HG03095 (cell line): ENCODE measurements around the gene HSPB7.
"Not testable (repeated sequence)": the region's sequence is repeated elsewhere in the genome, so short reads cannot be mapped to it uniquely, and the experiment has no call there.

ENCODE experiments used
- ATAC-seq: cut with Tn5 transposase; IDR thresholded peaks from one replicate; pipeline ENCODE4 v1.9.1; 2021; ENCODE audit warnings: moderate library complexity; ENCODE audit not compliant: unreplicated experiment

HSPB7 gene

DNA sequence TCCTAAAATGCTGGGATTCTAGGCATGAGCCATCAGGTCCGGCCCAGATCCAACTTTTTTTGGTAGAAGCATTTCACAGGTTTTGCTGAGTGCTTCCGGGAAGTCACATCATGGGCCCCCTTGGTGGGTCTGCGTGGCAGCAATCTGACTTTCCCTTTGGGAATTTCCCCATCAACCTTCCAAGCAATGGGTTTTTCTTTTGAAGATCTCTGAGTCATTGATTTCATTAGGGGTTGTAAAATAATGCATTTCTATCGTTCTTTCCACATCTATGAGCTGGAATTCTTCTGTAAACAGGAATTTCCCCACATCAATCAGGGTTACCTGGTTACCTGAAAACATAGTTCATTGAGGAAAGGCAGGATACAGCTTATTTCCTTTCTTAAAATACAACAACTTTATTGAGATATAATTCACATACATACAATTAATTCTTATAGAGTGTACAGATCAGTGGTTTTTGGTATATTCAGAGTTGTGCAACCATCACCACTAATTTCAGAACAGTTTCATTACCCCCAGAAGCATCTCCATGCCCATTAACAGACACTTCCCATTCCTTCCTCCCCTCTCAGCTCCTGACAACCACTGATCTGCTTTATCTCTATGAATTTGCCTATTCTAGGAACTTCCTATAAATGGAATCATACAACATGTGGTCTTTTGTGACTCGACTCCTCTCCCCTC, 32.1 kb downstream of the HSPB7 start:
- ATAC-seq = no peak

DNA sequence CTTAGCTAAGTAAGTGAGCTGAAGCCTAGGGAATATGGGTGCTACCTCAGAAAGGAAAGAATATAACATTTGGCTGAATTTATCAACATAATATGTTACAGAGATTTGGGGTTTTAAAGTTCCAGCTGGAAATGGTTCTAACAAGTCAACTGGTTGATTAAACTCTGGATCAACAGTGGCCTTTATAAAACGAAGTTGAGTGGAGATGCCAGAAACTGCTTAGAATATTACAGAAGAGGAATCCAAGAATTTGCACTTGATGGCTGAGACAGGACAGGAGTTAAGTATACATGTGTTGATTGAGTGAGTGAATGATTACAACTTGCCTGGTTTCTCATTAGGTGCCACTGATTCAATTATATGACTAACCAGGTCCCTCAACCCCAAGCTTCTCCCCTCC, 34.6 kb downstream of the HSPB7 start:
- ATAC-seq = no peak

- ATAC-seq = no peak
These were observed 36.2 kb downstream of the HSPB7 start for GRCh38 chr1:15981679-15982078.

GRCh38 chr1:15977947-15978346, 39.9 kb downstream of the HSPB7 start:
- ATAC-seq = not testable (repeated sequence)

- ATAC-seq = peak; percentile 60
These were observed 41.8 kb downstream of the HSPB7 start, which contains the start of gene ZBTB17 for GRCh38 chr1:15975805-15976680. Gene ZBTB17, minus strand, starts transcription at chr1:15976101. Its CDS starts 27,606 bp downstream, at chr1:15948495.

DNA sequence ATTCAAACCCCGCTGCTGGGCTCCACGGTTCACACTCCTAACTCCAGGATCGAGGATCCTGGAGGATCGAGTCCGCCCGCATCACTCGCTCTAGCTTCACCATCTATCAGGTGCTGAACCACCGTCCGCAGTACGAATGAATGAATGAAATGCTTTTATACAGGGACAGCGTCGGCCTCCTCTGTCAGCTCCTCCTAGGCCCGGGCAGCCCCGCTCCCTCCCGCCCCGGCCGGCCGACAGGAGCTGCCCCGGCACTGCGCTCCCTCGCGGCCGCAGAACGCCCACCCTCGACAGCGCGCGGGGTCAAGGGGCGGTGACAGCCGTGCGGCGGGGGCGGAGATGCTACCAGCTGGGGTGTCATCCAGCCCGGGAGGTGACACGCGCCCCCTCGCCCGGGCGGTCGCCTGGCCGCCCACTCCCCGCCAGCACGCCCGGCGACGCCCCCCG, 42.5 kb downstream of the HSPB7 start:
- ATAC-seq = peak; percentile 42

DNA sequence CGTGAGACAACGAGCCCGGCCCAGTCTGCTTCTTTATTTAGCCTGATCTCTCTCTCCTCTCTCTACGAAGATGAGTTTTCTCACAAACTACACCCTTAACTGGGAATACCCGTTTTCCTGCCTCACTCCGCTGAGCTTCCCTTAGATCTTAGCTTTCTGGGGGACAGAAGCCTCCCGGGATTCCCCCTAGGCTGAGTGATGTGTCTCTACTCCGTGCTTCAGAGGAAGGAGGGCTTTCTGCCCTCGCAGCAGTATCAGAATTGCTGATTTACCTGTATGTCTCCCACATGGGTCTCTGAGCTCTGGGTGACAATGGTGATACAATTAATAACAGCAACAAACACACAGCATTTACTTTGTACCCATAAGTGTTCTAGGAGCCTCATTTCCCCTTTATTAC, 43.0 kb downstream of the HSPB7 start:
- ATAC-seq = peak; percentile 42

DNA sequence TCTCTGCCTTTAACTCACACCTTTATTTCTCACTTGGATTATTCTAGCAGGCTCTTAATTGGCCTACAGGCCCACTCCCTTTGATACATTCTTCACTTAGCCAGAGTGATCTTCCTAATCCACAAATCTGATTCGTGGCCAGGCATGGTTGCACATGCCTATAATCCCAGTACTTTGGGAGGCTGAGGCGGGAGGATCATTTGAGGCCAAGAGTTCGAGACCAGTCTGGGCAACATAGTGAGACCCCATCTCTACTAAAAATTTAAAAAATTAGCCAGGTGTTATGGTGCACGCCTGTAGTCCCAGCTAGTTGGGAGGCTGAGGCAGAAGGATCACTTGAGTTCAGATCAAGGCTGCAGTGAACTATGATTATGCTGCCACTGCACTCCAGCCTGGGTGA, 44.1 kb downstream of the HSPB7 start:
- no peak for ATAC-seq

GRCh38 chr1:15972409-15972808, 45.4 kb downstream of the HSPB7 start:
- no peak for ATAC-seq

GRCh38 chr1:15970911-15971310, 46.9 kb downstream of the HSPB7 start:
- ATAC-seq = no peak

DNA sequence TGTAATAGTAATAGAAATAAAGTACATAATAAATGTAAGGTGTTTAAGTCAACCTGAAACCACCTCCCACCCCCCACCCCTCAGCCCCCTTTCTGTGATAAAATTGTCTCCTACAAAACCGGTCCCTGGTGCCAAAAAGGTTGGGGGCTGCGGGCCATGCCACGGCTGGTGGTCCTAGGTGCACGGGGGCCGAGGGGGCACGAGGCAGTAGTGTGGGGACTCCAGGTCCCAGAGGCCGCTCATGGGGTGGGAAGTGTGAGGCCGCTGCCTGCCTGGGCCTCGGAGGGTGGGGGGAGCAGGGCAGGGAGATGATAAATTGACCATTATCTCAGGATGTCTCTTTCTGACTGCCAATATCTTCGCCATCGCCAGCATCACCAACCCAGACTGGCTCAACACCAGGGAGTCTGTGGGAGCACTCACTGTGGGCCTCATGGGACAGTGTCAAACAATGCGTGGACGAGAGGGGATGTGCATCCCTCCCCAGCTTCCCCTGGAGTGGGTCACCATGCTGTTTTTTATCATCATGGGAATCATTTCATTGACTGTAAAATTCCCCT, 48.4 kb downstream of the HSPB7 start:
- no peak for ATAC-seq

DNA sequence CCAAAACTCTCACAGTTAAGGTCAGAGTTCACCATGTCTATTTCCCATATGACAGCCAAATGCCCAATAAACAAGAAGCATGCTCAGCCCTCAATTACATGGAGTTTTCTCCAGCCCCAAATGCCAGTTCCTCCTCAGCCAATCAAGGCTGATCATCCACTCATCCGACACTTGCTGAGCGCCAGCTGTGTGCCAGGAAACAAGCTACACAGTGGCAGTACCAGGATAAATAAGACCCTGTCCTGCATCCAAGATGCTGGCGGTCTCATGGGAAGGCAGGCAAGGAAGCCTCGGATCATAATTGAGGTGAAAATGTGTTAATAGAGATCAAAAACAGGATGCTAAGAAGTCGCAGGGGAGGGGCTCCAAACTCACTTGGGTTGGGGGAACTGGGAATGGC, 49.7 kb downstream of the HSPB7 start:
- ATAC-seq = no peak

GRCh38 chr1:15966956-15967344, 50.9 kb downstream of the HSPB7 start:
- no peak for ATAC-seq

- ATAC-seq = peak; percentile 70
These were observed 51.5 kb downstream of the HSPB7 start for GRCh38 chr1:15966081-15966955.

- ATAC-seq = no peak
These were observed 52.5 kb downstream of the HSPB7 start for GRCh38 chr1:15965228-15965767.
